Ectodermal cell (in vitro differentiated cells): ENCODE measurements around the gene SGCB. TPM values are rescaled to one million over a fixed set of nuclear protein-coding genes. Genes with fewer than 3 reads are reported as not detected.
"Not testable (repeated sequence)": the region's sequence is repeated elsewhere in the genome, so short reads cannot be mapped to it uniquely, and the experiment has no call there.

Experiments used
- H3K27ac ChIP-seq: 2 replicates; pipeline ENCODE4 v1.7.0; 2013; ENCODE audit warnings: mild to moderate bottlenecking, low read depth, low read length; ENCODE audit not compliant: insufficient read depth, poor library complexity, severe bottlenecking
- H3K27me3 ChIP-seq: 2 replicates; pipeline ENCODE4 v1.7.0; 2013; ENCODE audit warnings: mild to moderate bottlenecking, low read length; ENCODE audit not compliant: insufficient read depth, control insufficient read depth, poor library complexity, severe bottlenecking
- H3K36me3 ChIP-seq: one replicate; pipeline ENCODE4 v1.7.0; 2013; ENCODE audit warnings: low read length; ENCODE audit not compliant: control insufficient read depth, insufficient read depth
- H3K4me1 ChIP-seq: one replicate; pipeline ENCODE4 v1.7.0; 2013; ENCODE audit warnings: low read length; ENCODE audit not compliant: control insufficient read depth, insufficient read depth
- H3K4me3 ChIP-seq: 2 replicates; pipeline ENCODE4 v1.7.0; 2013; ENCODE audit warnings: low read depth, low read length, control low read depth; ENCODE audit not compliant: insufficient read depth
- H3K9me3 ChIP-seq: 2 replicates; pipeline ENCODE4 v1.7.0; 2013; ENCODE audit warnings: mild to moderate bottlenecking, low read length, moderate library complexity; ENCODE audit not compliant: control insufficient read depth
- WGBS, 2 experiments: methylation state at CpG; one replicate each; pipeline ENCODE4 v1.1.7; 2013; ENCODE audit warnings: missing lambda C conversion rate in 2 of 2; 5-methylcytosine and 5-hydroxymethylcytosine counted together
- polyA plus RNA-seq, 4 experiments: library from polyadenylated mRNA; stranded (reverse); fragments of 50-300 nt; gene quantifications; one replicate each; pipeline ENCODE4 v1.2.3, GENCODE V29; 2013

Gene SGCB, protein sequence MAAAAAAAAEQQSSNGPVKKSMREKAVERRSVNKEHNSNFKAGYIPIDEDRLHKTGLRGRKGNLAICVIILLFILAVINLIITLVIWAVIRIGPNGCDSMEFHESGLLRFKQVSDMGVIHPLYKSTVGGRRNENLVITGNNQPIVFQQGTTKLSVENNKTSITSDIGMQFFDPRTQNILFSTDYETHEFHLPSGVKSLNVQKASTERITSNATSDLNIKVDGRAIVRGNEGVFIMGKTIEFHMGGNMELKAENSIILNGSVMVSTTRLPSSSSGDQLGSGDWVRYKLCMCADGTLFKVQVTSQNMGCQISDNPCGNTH
- 51.9 TPM for polyA plus RNA-seq (2013, experiment 1 of 4)
- 66.0 TPM for polyA plus RNA-seq (2013, experiment 2 of 4)
- polyA plus RNA-seq (2013, experiment 3 of 4): 48.8 TPM
- polyA plus RNA-seq (2013, experiment 4 of 4): 60.4 TPM

DNA sequence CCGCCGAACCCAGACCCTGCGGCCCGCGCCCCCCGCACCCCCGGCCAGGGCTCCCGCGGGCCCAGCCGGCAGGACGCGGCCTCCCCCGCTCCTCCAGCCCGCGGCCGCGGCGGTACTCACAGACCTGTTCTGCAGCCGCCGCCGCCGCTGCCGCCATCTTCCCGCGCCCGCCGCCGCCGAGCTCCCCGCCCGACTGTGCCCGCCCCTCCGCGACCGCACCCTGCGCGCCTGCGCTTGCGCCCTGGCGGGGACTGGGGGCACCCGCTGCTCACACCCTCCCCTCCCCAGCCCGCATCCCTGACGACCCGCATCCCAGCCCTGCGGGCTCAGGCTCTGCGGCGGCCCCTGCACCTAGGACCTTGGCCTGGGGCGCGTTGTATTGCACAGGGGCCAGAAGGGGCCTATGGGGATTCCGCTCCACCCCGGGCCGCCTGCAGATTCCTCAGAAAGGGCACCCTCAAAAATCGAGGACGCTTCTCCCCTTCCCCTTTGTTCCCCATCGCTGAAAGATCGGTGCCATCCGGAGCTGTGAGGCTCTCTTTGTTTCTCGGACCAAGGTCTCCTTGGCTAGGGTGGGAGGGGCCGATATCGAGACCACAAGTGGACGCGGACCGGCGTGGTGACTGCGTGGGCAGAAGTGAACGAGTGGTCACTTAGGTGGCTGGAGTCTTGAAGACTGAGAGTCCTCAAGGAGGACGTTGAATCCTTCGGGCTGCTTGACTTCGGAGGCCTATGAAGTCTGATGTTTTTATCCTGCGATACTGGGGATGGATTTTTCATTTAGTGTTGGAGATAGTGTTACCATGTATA, at the start of gene SGCB:
Gene SGCB (minus strand): TSS at position 197 of the 810 bp plus-strand sequence. CDS start 40 bp downstream, at position 157.
- H3K27ac ChIP-seq: peak within 1 kb of the TSS; percentile 44
- WGBS, 2 experiments: 7% methylated on average over 70 of the region's 70 CpGs

DNA sequence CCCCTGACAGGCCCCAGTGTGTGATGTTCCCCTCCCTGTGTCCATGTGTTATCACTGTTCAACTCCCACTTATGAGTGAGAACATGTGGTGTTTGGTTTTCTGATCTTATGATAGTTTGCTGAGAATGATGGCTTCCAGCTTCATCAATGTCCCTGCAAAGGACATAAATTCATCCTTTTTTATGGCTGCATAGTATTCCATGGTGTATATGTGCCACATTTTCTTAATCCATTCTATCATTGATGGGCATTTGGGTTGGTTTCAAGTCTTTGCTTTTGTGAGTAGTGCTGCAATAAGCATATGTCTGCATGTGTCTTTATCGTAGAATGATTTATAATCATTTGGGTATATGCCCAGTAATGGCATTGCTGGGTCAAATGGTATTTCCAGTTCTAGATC, 48.3 kb upstream of the SGCB start:
- H3K4me1 ChIP-seq, H3K27ac ChIP-seq, H3K27me3 ChIP-seq, H3K4me3 ChIP-seq, H3K9me3 ChIP-seq, H3K36me3 ChIP-seq: not testable (repeated sequence)
- WGBS, 2 experiments: 88 to 100% methylated on average over 1 of the region's 1 CpG

More for the DNA sequence above, at the start of gene SGCB:
- no peaks in the 10 kb centered on the region for H3K9me3 ChIP-seq
- H3K27me3 ChIP-seq: peaks cover 6% of the 10 kb centered on the region
- peaks cover 6% of the 10 kb centered on the region for H3K36me3 ChIP-seq
- peak within 1 kb of the TSS; percentile 83 for H3K4me3 ChIP-seq
- peaks cover 14% of the 10 kb centered on the region for H3K4me1 ChIP-seq

DNA sequence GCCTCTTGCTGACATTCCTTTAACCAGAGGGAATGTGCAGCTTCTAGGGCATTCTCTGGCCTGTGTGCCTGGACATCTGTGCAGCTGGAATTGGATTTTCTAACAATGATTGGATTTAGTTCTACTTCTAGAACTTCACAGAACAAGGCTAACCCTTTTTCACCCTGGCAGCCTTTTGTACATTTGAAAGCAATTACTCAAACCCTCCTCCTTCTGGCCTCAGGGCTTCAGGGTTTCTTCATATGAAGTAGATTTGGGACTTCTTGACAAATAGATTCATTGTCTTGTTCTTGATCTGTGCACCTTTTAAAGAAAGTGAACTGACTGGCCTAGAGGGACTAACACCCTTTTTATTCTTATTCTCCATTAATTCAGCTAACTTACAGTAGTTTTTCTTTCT, 43.1 kb upstream of the SGCB start:
- Histone ChIP-seq H3K4me3 (no peak overlapping the region), H3K27ac (no peak overlapping the region), H3K36me3 (no peaks in the 10 kb centered on the region), H3K4me1 (no peaks in the 10 kb centered on the region), H3K27me3 (peaks cover 19% of the 10 kb centered on the region), H3K9me3 (no peaks in the 10 kb centered on the region)

DNA sequence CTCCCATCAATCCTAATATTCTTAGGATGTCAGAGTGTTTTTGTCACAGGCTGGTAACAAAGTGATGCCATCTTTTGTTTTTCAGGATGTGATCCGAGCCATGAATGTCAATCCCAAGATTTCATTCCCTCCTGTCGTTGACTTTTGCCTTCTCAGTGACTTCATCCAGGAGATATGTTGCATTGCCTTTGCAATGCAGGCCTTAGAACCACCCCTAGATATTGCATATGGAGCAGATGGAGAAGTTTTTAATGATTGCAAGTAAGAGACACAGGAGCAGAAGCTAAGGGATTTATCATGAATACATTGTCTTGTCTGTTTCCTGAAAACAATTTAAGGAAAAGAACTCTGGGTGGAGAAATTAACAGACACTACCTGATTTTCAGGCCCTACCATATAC, 41.6 kb upstream of the SGCB start:
- Histone ChIP-seq H3K4me1 (no peaks in the 10 kb centered on the region), H3K4me3 (no peak overlapping the region), H3K9me3 (no peaks in the 10 kb centered on the region), H3K27ac (no peak overlapping the region), H3K27me3 (peaks cover 31% of the 10 kb centered on the region), H3K36me3 (no peaks in the 10 kb centered on the region)
- WGBS, 2 experiments: 63 to 65% methylated on average over 2 of the region's 2 CpGs

DNA sequence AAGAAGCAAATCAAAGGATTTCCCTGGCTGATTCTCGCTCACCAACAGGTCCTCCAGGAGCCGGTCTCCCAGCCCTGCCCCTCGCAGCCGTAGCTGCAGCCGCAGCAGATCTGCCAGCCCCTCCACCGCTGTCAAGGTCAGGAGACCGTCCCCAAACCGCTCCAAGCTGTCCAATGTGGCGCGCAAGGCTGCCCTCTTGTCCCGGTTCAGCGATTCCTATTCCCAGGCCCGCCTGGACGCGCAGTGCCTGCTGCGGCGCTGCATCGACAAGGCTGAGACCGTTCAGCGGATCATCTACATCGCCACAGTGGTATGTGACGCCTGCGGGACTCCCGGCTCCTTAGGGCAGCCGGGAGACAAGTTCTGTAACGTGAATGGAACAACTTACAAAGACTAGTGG, 38.6 kb upstream of the SGCB start:
- H3K4me3 ChIP-seq: peak overlapping the region; percentile 0
- H3K36me3 ChIP-seq: no peaks in the 10 kb centered on the region
- no peaks in the 10 kb centered on the region for H3K9me3 ChIP-seq
- H3K4me1 ChIP-seq: no peaks in the 10 kb centered on the region
- peaks cover 31% of the 10 kb centered on the region for H3K27me3 ChIP-seq
- H3K27ac ChIP-seq: no peak overlapping the region
- WGBS, 2 experiments: 18 to 20% methylated on average over 26 of the region's 26 CpGs

DNA sequence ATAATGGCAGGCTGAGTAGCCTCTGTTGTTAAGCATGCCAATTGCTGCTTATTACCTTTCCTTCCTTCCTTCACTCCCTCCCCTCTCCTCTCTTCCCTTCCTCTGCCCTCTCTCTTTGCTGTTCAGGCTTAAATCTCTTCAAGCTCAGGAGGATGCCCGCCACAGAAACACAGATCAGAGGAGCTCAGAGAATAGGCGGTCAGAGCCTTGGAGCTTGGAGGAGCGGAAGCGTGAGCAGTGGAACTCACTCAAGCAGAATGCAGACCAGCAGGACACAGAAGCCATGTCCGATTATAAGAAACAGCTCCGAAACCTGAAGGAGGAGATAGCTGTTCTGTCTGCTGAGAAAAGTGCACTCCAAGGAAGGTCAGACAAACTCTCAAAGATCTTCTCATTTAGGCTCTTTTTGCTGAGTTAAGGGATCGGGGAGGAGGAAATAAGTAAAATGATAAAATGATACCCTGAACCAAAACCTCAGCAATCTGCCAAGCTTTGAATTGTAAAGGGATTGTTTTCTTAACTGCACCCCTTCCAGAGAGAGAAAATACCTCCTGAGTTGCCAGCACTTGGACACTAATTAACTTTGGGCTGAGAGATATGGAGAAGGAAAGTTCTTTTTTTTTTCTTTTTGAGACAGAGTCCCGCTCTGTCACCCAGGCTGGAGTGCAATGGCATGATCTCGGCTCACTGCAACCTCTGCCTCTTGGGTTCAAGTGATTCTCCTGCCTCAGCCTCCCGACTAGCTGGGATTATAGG, 33.9 kb upstream of the SGCB start:
- H3K9me3 ChIP-seq: no peaks in the 10 kb centered on the region
- H3K36me3 ChIP-seq: no peaks in the 10 kb centered on the region
- H3K4me1 ChIP-seq: no peaks in the 10 kb centered on the region
- no peak overlapping the region for H3K4me3 ChIP-seq
- peaks cover 20% of the 10 kb centered on the region for H3K27me3 ChIP-seq
- 66 to 70% methylated on average over 9 to 10 of the region's 10 CpGs for WGBS, 2 experiments
- H3K27ac ChIP-seq: peak overlapping the region; percentile 27

DNA sequence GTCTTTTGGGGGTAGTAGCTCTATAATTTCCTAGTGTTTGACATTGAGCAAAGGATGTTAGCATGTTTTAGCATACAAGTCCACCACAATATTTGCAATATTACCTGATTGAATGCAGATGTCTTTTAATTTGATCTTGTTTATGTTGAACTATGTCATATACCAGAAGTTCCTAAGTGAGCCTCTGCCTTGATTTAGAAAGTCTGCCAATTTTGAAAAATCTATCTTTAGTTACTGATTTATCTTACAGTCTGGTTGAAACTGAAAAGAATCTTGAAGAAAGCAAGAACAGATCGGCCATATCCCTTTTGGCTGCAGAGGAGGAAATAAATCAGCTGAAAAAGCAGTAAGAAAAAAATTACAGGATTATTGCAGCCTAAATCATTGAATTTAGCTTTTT, 31.5 kb upstream of the SGCB start:
- 94 to 100% methylated on average over 1 of the region's 1 CpG for WGBS, 2 experiments

DNA sequence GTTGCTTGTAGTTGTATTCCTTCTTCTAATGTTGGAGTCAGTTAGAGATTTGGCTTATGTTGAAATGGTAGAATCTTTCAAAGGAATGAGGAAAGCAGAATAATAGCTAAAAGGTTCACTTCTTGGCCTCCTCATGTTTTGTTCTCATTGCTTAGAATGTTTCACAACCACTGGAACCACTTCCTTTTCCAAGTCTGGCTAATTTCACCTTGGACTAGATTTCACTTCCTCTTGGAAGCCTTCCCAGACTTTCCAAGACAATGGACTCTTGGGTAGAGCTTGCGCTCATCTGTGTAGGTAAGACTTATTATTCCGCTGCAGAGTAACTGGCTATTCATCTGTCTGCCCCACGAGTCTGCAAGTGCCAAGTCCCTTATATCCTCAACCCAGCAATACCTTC, 21.3 kb upstream of the SGCB start:
- Histone ChIP-seq H3K9me3 (no peaks in the 10 kb centered on the region), H3K4me3 (no peak overlapping the region), H3K27me3 (no peaks in the 10 kb centered on the region), H3K36me3 (no peaks in the 10 kb centered on the region), H3K4me1 (peaks cover 3% of the 10 kb centered on the region), H3K27ac (no peak overlapping the region)
- 91% methylated on average over 2 to 3 of the region's 3 CpGs for WGBS, 2 experiments

More for the DNA sequence above, 31.5 kb upstream of the SGCB start:
- Histone ChIP-seq H3K27me3 (no peaks in the 10 kb centered on the region), H3K9me3 (no peaks in the 10 kb centered on the region), H3K27ac (no peak overlapping the region), H3K36me3 (no peaks in the 10 kb centered on the region), H3K4me1 (no peaks in the 10 kb centered on the region), H3K4me3 (no peak overlapping the region)

DNA sequence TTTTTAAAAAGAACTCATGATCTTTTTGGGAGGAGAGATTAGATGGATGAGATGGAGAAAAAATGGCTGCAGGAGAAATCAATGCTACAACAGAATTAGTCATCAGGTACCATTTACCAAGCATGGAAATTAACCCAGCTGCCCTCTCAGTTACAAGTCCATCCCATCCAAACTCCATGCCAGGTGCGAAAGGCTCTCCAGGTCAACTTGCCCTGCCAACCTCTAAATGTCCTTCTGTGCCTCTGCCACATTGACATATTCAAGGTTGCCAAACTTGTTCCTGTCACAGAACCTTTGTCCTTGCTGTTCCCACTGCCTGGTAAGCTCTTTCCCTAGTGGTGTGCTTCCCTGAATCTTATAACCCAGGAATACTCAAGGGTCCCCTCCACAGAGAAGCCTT, 20.2 kb upstream of the SGCB start:
- H3K4me3 ChIP-seq: no peak overlapping the region
- peaks cover 3% of the 10 kb centered on the region for H3K4me1 ChIP-seq
- H3K27ac ChIP-seq: no peak overlapping the region
- H3K9me3 ChIP-seq: no peaks in the 10 kb centered on the region
- 91 to 97% methylated on average over 1 of the region's 1 CpG for WGBS, 2 experiments
- H3K36me3 ChIP-seq: no peaks in the 10 kb centered on the region
- H3K27me3 ChIP-seq: no peaks in the 10 kb centered on the region

DNA sequence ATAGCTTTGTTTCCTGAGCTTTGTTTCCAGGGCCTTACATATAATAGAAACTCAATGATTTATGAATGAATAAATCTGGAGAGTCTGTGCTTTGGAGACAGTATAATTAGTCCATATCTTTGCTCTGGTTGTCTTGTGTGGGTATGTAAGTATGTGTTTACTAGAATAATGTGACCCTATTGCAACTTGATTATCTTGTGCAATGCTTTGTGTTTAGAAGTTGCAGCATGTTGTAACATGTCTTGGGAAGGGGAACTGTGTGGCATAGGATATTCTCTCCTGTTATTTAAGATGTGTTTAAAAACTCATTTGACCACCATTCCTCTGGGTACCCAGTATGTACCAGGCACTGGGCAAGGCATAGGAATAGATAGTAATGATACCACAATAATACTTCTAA, 19.1 kb upstream of the SGCB start:
- no peaks in the 10 kb centered on the region for H3K36me3 ChIP-seq
- H3K4me1 ChIP-seq: peaks cover 7% of the 10 kb centered on the region
- no peak overlapping the region for H3K4me3 ChIP-seq
- peaks cover 6% of the 10 kb centered on the region for H3K27me3 ChIP-seq
- H3K9me3 ChIP-seq: no peaks in the 10 kb centered on the region
- no peak overlapping the region for H3K27ac ChIP-seq
